ENCODE measurements around the gene WDR77.

DNA sequence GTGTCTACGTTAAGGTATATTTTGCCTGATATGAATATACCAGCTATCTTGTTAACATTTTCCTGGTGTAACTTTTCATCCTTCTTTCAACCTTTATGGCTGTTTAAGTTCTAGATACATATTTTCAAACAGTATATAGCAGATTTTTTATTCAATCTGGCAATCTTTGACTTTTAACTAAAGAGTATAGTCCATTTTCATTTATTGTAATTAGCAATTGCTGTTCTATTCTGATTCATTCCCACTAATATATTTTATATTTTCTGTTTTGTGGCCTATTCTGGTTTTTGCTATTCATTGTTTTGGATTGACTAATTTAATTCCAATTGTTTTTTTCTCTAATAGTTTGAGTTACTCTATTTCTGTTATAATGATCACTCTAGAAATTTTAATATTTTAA is 17.4 kb upstream of the WDR77 start:
- TF ChIP-seq, protein P1, sequence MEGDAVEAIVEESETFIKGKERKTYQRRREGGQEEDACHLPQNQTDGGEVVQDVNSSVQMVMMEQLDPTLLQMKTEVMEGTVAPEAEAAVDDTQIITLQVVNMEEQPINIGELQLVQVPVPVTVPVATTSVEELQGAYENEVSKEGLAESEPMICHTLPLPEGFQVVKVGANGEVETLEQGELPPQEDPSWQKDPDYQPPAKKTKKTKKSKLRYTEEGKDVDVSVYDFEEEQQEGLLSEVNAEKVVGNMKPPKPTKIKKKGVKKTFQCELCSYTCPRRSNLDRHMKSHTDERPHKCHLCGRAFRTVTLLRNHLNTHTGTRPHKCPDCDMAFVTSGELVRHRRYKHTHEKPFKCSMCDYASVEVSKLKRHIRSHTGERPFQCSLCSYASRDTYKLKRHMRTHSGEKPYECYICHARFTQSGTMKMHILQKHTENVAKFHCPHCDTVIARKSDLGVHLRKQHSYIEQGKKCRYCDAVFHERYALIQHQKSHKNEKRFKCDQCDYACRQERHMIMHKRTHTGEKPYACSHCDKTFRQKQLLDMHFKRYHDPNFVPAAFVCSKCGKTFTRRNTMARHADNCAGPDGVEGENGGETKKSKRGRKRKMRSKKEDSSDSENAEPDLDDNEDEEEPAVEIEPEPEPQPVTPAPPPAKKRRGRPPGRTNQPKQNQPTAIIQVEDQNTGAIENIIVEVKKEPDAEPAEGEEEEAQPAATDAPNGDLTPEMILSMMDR (IDR thresholded peaks at IDR 0.05) = no peak
- no peak for TF ChIP-seq POLR2A (IDR thresholded peaks at IDR 0.05)
